SW 1271 (cell line): Measurements from ENCODE around the gene CCDC24.

ENCODE experiments used
- DNase-seq, 2 experiments: peaks; one replicate each; lab custom pipeline; 2025; lab: John Stamatoyannopoulos, UW

The CCDC24 gene

DNA sequence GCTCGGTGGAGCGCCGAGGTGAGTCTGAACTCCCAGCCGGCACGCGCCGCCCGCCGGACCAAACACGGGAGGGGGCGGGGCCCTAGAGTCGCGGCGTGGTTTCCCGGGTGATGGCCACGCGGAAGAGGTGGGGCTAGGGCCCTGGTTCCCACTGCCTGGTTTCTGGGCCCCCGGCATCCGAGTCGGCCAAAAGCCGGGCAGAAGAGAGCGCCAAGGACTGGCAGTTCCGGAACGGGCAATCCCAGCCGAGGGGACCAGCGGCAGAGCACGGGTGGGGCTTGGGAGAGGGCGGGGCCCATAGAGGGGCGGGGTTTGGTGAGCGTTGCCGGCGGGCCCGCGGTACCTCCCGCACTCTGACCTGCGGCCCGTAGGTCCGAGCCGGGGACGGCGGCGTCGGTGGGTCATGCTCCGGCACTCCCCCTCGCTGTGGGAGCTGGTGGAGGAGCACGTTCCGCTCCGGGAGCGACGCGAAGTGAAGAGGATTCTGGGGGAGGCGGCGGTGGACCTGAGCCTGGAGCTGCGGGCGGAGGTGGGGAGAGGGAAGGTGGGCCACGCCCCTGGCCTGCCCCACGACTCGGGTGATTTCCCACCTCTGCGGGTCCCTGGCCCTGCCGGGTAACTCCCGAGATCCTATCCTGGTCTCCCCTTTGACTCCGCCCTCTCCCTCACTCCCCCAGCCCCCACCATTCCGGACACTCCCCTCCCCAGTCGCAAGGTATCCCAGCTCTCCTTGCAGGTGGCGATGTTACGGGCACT is at the start of gene CCDC24:
TSS of gene CCDC24 (plus strand) at position 124 of the 756 bp plus-strand sequence. CDS start at position 404, 280 bp downstream.
- DNase-seq = peak; percentile 34 to 81

DNA sequence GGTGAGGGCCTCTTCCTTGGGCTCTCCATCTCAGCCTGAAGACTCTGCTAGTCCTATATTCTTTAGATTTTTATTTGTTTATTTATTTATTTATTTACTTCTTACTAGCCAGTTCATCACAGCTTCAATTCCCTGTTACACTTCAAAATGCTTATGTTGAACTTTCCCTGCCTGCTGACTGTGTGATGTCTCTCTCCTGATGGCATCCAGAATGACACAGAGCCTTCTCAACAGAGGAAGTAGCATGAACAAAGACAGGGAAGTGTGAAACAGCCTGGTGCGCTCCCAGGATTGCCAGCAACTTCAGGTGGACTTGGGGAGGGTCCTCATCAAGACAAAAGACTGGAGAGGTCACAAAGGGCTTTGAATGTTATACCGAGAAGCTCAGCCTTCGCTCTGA is 49.0 kb upstream of the CCDC24 start:
- no peak for DNase-seq

DNA sequence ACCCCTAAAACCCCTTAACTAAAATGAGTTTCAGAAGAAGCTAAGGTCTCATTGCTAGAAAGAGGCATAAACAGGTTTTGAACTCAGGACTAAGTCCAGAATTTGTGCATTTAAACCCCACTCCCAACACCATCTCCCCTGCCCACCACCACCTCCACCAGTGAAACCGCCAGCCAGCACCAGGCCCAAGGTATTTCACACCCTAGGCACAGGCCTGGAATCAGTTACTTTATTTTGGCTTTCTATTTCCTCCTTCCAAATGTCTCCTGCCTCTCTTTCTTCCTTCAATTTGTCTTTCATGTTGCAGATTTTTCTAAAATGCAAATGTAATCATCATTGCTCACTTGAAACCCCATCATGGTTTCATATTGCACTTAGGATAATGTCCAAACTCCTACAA is 46.5 kb upstream of the CCDC24 start:
- DNase-seq = no peak

DNA sequence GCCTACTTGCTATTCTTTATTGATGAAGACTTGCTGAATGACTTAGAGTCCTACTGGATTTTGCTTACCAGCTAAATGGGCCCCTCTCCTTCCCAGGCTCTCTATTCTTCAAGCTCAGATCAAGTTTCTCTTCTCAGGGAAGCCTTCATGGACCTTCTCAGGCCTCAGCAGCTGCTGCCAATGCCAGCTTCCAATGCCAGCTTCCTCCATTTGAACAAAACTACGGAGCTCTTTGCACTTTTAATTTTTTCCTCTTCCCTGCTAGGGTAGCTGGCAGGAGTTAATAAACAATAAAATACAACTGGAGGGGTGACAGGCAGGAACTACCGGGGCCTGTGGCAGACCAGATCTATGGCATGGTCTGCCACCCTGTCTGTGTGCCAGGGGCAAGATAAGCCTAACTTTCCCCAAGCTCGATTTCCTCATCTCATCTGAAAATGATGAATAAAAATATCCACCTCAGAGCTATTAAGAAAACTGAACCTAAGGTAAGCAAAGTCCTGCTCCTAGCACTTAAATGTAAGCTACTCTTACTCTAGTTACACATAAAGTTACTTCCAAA is 45.6 kb upstream of the CCDC24 start:
- DNase-seq = no peak

DNA sequence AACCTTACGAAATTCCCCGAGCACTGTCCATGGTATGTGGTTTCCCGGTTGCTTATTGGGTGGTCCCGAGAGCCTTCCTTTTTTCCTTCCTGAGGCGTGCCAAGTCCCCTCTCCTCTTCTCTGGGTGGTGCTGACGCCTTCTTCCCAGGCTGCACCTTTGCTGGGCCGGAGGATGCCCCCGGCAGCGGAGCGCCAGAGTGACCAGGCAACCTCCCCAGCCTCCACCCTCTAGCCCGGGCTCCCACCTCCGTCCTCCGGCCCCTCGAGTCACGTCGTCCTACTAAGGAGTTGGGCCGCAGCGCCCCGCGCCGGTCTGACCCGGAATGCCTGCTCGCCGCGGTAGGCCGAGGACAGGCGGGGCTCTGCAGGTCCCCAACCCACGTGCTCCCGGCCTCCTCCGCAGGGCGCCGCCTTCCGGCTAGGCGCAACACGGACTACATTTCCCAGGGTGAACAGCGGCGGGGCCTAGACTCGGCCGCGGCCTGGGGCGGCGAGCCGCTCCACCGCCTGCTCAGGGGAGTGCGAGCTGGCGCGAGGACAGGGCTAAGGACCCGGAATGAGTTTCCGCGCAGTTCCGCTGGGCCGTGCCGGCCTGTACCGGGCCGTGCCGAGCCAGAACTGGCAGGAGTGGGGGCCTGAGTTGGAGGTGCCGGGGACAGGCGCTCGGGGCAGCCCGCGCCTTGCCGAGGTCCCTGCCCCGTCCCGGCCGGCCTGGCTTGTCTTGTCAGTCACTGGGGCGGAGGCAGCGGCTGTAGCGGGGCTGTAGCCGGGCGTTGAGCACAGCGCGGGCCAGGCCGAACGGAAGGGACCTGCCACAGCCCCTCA is 45.0 kb upstream of the CCDC24 start, which contains the start of gene IPO13:
TSS of gene IPO13 (plus strand) at position 715 of the 825 bp plus-strand sequence. CDS start 651 bp downstream, outside the sequence.
- DNase-seq = peak; percentile 75 to 84

DNA sequence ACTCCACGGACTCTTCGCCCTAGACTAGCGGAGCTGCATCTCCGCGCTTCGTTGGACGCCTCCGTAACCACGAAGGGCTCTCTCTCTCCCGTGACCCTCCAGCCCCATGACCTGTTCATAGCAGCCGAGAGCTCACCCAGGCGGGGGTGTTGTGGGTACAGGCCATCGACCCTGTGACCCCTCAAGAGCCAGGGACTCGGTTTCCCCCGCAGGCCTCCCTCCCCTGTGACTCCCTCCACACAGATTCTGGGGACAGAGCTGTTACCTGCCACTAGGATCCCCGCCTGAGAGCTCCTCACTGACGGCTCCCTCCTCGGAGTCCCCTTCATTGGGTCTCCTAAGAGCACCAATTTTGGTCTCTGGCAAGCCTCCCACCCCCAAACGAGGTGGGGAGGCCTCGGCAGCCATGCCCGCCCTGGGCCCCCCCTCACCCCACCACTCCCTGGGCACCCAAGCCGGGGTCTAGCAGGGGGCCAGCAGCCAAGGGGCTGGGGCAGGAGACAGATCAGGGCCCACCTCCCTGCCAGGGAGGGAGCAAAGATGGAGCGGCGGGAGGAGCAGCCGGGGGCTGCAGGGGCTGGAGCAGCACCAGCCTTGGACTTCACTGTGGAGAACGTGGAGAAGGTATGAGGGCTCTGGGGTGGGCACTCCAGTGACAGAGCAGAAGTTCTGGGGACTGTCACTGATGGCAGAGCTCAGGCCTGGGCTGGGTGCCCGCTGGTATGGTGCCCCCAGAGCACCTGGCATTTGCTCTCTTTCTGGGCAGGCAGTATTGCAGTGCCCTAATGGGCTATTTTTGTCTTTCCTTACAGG is 44.1 kb upstream of the CCDC24 start:
- no peak for DNase-seq

DNA sequence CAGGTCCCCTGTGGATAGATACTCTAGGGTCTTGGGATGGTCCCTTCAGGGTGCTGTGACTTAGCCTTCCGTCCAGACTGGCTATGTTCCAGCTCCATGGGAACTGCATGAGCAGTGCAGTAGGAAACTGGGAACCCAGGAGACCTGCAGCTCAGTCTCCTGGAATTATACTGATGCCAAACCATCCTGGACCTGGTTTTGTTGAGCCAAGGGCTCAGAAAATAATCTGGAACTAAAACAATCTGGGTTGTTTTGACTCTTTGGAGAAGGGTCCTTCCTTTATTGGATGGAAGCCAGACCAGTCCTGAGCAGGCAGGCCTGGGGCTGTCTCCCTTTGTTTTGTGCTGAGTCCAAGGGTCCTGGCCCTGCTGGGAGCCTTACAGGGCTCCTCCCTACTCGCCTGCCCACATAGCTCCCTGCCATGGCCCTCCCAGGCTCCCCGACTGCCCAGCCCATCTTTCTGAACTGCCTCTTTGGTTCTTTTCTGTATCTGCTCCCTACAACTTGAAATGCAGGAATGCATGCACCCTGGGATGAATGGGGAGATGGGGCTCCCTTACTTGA is 43.4 kb upstream of the CCDC24 start:
- DNase-seq = no peak

DNA sequence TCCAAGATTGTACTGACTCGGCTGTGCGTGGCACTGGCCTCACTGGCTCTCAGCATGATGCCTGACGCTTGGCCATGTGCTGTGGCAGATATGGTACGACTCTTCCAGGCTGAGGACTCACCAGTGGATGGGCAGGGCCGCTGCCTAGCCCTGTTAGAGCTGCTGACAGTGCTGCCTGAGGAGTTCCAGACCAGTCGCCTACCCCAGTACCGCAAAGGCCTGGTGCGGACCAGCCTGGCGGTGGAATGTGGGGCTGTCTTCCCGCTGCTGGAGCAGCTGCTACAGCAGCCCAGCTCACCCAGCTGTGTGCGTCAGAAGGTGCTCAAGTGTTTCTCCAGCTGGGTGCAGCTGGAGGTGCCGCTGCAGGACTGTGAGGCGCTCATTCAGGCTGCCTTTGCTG is 41.7 kb upstream of the CCDC24 start:
- DNase-seq = no peak

DNA sequence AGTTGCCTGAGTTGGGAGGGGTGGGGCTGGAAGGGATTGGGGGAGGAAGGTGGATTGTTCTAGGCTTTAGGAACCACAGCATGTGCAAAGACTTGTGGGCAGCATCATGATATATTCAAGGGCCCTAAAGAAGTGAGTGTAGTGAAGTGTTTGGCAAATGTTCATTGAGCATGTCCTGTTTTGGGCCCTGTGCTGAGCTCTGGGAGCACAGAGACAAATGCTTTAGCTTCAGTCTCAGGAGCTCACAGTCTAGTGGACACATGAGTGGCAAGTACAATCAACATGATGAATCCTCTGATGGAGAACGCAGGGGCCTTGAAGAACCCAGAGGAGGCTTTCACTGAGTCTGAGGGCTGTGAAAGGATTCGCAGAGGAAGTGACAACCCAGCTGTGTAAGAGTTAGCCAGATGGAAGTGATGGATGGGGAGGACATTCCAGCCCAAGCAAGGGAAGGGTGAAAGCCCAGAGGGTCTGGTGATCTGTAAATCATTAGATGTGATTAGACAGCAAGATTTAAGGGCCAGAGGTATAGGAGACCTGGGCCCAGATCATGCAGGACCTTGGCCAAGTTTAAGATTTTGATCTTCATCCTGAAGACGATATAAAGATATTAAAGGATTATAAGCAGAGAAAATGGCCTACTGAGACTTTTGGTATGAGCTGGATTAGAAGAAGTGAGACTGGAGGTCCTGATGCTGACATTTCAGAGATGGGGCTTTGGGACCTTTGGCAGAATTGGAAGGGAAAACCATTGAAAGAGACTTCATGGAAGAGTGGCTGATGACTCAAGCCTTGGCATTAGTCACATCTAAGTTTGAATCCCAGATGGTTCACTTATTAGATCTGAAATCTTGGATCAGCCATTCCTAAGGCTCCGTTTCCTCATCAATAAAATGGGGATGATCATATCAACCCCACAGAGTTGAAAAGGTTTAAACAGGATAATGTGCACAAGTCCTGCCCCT is 40.1 kb upstream of the CCDC24 start:
- no peak for DNase-seq

DNA sequence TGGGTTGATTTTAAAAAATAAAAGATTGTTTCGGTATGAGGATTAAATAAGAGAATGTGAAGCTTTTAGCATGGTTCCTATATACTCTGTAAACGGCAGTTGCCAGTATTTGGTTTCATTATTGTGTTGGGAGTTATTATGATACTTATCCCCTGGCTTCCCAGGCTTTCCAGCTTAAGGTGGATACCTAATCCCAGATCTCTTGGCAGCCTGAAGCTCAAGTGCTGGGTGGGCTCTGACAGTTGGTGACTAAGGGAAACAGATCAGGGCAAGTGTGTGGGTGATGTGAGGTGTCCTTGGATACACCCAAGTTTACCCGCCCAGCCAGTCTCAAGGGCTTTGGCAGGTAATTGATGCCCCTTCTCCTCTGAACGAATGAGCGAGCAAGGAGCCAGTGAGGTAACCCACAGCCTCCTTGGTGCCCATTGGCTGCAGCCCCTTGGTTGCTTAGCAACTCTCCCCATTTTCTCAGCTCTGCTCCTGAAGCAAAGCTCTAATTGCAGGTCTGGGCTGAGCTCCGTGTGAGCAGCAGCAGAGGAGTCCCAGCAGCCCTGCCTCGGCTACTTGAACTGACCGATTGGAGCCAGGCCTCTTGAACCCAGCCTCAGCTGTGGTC is 38.6 kb upstream of the CCDC24 start:
- DNase-seq = no peak

DNA sequence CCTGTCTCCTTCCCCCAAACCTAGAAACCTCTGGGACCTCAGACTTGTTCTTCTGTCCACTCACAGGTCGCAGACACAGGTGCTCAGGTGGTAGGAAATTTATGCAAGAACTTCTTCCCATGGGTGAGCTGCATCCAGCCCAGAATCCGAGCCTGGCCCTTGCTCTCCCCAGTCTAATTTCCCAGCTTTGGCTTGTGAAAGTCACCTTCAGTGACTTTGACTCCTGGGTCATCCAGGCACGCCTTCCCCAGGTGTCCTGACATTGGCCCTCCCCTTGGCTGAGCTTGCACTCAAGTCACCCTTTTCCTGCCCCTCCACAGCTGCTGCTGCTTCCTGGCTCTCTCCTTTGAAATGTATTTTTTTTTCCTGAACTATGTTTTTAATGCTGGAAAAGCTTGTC is 38.0 kb upstream of the CCDC24 start:
- DNase-seq = no peak

DNA sequence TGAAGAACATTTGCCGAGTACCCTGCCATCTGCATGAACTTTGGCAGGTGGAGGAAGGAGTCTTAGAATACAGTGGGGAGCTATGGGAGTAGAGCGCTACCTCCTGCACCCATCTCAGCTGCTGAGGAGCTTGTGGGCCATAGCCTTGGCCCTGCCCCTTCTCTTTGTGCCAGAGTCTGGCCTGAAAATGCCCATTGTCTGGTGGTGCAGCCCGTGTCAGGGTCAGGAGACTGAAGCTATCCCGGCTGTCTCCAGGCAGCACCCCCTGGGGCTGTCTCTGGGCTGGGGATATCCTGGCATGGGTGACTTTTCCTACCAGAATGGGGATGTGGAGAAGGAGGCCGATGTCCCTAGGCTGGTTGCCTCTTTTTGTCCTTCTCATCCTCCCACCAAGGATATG is 37.4 kb upstream of the CCDC24 start:
- DNase-seq = no peak

DNA sequence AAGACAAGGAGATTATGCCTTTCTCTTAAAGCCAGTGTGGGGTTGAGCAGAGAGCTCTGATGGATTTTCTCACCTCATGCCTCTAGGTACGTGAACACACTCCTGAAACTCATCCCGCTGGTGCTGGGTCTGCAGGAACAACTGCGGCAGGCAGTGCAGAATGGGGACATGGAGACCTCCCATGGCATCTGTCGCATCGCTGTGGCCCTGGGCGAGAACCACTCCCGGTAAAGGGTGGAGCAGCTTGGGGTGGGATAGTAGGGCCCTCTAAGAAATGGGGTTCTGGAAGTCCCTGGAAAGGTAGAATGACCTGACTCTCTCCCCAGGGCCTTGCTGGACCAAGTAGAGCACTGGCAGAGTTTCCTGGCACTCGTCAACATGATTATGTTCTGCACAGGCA is 35.2 kb upstream of the CCDC24 start:
- no peak for DNase-seq

DNA sequence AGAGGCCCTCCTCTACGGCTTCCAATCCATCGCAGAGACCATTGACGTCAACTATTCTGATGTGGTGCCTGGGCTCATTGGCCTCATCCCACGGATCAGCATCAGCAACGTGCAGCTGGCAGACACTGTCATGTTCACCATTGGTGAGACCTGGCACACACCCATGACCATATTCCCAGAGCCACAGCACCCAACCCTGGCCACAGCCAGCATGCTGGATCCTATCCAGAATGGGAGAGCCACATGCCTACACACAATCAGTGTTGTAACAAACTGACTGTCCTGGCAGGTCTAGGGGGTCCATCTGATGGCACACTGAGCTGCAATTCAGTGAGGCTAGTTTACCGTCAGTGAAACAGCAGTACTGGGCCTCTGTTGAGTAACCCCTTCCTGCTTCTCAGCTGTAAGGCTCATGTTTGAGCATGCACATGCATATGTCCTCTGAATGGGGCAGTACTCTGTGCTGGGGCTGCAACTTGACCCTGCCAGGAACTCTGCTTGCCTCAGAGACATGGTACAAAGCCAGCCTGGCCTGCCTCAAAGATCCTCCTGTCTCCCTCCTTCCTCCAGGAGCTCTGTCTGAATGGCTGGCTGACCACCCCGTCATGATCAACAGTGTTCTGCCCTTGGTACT is 33.9 kb upstream of the CCDC24 start:
- no peak for DNase-seq

DNA sequence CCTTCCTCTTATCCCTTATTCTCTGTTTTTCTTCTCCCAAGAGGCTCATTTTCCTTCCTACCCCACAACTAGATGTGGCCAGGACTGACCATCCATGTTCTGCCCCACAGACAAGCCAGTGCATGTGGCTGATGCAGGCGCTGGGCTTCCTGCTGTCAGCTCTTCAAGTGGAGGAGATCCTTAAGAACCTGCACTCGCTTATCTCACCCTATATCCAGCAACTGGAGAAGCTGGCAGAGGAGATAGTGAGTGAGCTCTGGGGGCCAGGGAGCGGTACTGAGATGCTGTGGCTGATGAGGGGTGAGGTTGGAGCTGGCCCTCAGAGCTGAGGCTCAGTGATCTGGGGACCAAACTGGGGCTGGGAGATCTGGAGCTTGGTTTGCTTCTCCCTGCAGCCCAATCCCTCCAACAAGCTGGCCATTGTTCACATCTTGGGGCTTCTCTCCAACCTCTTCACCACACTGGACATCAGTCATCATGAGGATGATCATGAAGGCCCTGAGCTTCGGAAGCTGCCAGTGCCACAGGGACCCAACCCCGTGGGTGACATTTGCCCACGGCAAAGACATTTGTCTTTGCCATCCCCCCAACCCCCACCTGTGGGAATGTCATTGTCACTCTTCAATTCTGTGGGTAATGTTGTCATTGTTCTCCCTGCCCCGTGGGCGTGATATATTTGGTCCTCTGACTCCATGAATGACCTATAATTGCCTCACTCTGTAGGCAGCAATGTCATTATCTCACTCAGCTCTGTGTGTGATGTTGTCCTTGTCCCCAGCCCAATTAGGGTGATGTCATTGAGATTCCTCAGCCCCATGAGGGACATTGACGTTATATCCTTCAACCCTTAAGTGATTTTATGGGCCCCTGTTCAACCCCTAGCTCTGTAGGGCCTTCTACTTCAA is 32.8 kb upstream of the CCDC24 start:
- no peak for DNase-seq

DNA sequence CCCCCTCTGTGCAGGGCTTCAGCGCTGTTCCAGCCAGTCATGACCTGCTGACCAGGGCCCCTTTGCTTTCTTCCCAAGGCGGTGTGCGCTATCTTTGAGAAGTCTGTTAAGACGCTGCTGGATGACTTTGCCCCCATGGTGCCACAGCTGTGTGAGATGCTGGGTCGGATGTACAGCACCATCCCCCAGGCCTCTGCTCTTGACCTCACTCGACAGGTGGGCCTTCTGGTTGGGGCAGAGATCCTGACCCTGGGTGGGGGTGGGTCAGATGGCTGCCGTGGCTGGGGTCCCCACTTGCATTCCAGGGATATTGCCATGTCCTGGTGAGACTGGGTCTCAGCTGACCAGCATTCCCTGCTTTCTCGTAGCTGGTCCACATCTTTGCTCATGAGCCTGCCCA is 30.6 kb upstream of the CCDC24 start:
- no peak for DNase-seq

DNA sequence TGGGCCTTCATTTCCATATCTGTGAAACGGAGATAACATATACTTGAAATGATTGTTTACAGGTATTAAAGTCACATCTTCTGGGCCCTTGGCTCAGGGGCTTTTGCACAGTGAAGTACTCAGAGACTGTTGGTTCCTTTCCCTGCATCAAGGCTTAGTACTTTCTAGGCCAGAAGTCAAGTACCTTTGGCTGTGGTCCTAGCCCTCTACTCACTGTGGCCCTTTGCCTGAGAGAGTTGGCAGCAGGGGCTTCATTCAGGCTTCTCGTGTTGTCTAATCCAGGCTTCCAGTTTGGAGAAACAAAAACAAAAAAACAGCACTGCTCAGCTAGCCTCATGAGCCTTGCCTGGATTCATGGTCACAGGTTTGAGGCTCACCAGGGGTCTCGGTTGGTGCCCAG is 29.7 kb upstream of the CCDC24 start:
- no peak for DNase-seq

DNA sequence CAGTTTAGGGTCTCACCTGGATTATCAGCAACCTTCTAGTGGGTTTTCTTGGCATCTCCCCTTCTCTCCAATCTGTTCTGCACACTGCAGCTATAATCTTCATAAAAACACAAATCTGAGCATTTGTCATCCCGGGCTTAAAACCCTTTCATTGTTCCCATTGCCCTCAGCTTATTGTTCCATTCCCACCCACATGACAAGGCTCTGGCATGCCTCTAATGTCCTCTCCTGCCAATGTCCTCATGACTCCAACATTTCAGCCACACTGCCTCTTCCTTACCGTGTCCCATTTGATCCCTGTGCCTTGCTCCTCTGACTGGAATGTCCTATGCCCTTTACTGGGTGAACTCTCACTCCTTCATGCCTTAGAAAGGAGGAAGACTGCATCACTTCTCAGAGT is 29.1 kb upstream of the CCDC24 start:
- DNase-seq = no peak

DNA sequence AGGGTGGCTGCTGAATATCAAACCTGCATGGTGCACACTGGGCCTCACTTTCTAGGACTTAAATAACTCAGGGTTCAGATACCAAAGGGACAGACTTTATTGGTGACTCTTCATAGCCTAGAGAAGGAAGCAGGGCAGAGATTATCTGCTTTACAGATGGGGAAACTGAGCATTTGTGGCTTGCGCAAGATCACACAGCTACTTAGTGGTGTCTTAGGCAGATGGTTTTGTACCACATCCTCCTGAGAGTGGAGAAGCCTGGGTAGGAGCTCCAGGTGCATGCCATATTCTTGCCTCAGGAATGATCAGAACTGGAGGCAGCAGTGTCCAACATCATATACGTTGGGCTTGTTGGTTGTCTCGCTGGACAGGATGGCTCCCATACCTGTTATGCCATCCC is 28.4 kb upstream of the CCDC24 start:
- no peak for DNase-seq
